MM.1S (cell line): ENCODE results near the gene TTC7B.

Experiments used
- CTCF ChIP-seq: fragments of 300-600 bp; sonication (generic); IDR thresholded peaks from 2 replicates; pipeline ENCODE4 v1.5.1; 2016; ENCODE audit warnings: antibody characterized with exemption, low read length, mixed read lengths
- EZH2phosphoT487 ChIP-seq: fragments of 300-600 bp; sonication (generic); IDR thresholded peaks from 2 replicates; pipeline ENCODE4 v1.6.1; 2018; ENCODE audit warnings: antibody characterized with exemption, low read length

DNA sequence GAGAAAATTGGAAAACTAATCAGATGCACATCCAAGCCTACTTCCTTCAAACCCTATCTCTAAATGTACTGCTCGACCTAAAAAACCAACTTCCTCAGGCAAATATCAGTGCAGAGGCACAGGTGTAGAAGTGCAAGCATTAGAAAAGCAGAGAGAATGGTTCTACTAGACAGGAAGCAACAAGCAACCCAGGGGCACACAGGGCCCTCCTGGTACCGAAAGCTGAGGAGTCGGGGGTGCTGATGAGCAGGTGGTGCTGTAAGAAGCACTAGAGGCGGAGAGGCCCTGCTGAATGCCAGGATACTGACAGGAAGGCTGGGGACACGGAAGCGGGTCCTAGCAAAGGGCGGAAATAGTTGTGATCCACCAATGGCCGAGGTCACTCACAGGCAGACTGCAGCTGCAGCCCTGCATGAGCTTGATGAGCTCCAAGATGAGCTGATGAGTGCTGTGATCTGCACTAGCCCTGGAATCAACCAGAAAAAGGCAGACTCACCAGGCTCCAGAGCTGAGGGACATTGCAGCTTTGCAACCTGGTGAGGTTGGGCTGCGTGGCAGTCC, 85.9 kb downstream of the TTC7B start:
- TF ChIP-seq CTCF (no peak), EZH2phosphoT487 (no peak)
